NCI-H345 treated with DMSO at 0.1 percent for 48 hours (cell line): ENCODE data around the gene PLPP3.

Experiments used
- DNase-seq: peaks from one replicate; lab custom pipeline; 2025; ENCODE audit not compliant: unreplicated experiment; lab: John Stamatoyannopoulos, UW

Gene PLPP3

DNA sequence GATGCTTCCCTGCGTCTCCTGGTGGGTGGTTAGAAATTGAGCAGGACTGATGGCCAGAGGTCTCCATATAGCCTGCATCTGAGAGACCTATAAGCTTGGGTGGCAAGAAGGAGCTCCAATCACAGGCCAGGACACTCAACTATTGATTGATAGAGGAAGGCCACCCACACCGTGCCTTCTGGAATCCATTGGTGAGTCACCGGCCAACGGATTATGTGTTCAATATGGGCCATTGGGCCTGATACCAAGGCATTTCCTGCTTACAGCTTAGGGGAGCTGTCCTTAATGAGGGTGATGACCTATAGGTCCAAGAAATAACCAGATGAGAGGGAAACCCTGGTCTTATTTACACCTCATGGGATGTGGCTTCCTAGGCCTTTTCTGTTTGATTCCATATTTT, 115.1 kb downstream of the PLPP3 start:
- DNase-seq, result no peak

DNA sequence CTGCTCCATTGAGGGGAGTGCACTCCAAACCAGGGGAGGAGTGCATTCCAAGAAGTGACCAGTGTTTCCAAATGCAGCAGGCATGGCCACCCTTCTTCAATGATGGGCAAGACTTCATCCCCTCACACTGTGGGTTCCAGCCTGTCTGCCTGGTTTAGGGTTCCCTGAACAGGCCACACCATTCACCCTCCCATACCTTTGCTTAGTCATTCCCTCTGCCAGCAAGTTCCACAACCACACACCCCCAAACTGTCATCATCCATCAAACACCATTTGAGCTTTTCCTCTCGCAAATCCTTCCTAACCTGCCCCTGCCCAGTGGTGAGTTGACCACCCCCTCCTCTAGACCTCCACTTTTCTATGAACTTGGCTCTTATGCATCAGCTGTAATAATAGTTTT, 116.0 kb downstream of the PLPP3 start:
- DNase-seq, result no peak

DNA sequence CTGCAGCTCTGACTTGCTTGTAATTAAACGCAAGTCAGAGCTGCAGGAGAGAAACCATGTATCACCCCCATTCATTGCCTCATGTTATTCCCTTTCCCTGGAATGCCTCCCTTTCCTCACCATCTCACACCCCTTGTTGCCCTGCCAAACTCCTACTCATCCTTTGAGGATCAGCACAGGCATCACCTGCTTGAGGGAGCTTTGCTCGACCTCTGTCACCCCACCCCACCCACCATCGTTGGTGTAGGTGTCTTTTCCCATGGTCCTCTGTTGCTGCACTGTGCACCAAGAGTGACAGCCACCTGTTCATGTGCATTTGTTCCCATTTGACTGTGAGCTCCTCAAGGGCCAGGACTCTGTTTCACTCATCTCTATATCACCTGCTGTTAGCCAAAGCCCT, 117.2 kb downstream of the PLPP3 start:
- no peak for DNase-seq

DNA sequence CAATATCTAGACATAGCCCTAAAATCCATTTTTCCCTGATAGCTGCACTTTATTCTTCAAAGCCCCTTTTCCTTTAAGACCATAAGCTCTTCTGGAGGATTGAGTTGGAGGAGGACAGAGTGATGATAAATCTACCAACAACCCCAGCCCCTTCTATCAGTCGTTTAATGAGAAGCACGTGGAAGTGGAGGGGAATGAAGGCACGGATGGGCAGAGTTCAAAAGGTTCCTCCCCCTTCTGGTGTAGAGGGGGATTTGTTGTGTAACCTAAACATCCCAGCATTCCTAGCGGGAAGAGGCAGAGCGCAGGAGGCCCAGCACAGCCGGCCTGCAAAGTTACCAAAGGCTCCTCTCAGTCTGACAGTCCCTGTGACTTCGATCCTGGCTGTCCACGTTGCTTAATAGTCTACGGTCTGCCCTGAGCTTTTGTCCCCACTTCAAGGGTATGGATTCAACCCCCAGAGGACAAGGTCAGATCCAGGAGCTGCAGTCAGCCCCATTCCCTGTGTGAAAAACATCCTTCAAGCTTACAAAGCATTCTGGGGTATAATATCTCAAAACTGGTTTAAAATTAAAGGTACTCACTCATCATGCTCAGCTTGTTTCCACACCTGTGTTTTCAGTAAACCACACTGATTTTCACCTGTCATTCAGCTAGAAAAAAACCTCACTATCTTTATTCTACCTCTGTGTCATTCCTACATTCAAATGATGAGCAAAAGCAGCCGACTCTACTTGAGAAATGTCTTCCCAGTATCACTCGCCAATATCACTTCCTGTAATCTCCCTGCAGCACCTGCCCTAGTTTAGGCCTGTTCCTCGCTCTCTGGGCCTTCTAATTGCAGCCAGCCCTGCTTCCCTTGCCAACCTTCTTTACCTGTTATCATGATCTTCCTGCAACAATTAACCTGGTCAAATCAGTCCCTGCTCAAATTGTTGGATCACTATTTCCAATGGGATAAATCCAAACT, 117.9 kb downstream of the PLPP3 start:
- DNase-seq, result no peak

DNA sequence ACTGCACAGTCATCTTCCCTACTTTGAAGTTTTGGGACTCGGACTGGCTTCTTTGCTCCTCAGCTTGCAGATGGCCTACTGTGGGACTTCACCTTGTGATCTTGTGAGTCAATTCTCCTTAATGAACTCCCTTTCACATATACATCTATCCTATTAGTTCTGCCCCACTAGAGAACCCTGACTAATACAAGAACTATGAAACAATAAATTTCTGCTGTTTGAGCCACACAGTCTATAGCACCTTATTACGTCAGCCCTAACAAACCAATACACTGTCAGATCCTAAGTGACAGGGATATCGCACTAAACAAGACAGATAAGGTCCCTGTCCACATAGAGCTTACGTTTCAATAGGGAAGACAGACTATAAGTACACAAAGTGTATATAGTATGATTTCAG, 120.1 kb downstream of the PLPP3 start:
- DNase-seq, result no peak

DNA sequence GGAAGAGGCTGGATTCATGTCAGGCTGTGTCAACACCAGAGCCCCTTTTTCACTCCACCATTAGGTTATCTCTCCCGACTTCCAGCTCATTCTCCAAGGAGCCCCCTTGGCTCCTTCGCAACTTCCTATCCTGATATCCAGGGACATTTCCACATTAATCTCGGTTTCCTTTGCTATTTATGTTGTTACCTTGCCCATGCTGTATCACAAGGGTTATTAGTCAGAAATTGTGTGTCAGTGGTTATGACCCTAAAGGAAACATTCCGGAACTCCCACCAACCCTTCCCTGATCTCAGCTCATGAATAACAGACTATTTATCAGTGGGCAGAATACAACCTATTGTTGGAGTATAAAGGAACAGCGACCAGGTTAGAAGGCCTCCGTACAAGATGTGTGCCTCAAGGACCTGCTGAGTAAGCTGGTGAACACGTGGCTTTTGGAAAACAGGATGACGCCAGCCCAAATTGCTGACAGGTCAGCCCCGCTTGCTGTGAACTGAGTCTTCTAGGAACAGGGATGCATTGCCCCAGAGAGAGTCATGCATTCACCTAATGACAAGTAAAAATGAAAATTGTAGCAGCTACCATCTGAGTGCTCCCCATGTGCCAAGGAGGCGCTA, 121.5 kb downstream of the PLPP3 start:
- DNase-seq, result no peak

DNA sequence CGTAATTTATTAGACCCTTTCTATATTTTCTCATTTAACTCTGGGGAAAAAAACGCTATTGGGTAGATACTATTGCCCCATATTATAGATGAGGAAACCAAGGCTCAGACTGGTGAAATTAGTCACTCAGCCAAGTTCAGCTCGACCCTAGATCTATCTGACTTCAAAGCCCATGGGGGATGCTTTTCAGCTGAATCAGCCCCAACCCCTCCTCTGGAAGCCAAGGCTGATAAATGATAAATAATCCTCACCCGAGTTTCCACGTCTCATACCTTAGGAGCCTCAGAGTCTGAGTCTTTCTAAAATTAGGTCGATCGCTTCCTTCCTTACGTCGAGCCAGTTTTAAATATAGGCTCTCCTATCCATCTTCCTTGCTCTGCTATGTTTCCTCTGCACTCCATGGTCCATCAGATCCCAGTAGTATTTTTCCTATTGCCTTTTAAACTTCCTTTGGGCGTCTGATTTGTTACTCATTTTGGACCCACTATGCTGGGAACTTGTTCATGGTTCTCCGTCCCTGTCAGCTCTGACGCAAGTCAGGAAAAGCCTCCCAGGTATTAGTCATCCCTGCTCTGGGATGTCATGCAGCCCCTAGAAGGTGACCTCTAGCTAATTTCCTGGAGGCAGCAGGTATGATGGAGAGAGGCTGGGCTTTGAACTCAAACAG, 122.8 kb downstream of the PLPP3 start:
- no peak for DNase-seq

DNA sequence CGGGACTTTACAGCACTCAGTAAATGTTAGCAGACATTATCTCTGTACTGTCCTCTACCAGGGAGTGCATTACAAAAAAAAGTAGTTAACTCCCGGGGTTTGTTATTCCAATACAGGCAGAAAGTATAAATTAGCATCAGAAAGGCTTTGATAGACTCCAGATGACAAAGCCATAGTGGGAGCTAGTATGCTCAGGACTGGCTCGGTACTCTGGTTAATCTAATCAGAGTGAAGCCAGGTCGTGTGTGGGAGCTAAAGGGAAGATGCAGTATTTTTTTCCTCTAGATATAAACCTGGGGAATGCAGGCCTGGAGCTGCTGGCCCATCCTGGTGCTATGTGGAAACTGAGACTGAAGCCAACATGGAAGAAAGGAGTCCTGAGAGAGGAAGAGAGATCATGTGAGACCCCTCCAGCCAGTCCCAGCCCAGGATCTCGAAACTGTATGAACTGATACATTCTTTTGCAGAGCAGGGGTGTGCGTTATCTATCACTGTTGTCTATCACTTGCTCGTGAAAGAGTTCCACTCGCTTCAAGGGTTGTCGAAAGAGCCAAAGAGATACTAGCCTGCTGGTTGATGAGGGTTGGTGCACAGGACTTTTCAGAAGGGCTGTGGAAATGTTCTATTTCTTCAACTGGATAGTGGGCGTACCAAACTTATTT, 125.8 kb downstream of the PLPP3 start:
- no peak for DNase-seq

DNA sequence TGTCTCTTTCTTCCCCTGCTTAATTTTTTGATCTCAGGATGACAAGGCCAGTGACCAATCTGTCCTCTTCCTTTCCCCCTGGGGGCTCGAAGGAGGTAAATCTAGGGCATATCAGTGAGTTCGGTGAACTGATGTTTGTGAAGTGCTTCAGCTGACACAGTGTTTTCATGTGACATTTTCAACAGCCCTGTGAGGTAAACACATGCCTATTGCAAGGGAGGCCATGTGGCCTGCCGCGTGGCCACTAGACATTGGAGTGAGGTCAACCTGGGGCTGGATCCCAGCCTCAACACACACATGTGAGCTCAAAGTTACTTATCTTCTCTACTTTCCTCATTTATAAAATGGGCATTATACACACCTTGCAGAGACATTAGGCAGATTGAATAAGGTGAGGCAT, 126.3 kb downstream of the PLPP3 start:
- no peak for DNase-seq

DNA sequence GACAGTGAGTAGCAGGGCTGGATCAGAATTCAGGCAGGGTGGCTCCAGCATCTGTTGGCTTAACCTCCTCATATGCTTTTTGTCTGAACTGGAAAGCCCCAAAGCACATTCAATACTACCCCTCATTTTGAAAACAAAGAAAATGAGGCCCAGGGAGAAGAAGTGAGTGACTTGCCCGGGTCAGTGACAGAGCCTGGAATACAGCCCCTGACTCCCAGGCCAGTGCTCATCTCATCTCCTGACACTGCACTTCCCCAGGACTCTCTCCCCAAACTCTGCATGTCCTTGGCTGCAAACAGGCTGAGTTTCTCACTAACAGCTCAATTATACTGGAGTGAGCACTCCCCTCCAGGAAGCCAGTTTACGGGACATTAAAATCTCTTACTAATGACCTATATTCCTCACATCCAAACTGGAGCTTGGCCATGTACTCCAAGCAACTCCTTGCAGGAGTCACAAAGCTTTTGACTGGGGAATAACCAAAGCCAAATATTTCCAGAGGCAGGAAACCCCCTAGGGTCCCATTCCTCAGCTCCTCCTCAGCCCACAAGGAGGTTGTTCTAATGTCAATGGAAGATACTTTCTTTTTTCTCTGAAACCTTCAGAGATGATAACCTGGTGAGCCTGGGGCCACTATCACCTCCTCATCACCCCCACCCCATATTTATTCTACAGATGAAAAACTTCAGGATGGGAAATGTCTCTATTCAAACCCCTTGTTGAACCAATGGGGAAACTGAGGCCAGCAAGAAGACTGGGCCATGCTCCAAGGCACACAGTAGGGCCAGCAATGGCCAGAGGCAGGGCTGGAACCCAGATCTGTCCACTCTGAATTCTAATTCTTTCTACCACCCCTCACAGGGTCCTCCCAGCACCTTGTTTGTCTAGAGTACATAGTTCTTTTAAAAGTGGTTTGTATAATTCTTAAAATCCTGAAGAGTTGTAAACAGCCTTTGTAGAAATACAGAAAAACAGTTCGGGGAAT, 127.0 kb downstream of the PLPP3 start:
- no peak for DNase-seq

DNA sequence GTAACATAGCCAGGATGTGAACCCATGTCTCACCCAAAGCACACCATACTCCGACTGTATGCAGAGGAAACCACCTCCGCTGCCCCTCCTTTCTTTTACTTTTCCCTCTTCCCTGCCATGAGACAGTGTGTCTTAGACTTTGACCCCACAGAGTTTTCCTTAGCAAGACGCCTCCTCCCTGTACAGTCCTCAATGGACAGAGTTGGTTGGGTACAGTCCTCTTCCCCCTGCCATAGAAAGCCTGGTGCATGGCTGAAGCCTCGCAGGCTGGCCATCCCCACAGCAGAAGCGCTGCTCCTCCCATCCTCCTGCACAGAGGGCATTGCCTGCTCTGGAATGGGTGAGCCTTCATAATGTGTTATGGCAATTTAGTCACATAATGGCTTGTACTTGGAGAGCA, 127.9 kb downstream of the PLPP3 start:
- no peak for DNase-seq

DNA sequence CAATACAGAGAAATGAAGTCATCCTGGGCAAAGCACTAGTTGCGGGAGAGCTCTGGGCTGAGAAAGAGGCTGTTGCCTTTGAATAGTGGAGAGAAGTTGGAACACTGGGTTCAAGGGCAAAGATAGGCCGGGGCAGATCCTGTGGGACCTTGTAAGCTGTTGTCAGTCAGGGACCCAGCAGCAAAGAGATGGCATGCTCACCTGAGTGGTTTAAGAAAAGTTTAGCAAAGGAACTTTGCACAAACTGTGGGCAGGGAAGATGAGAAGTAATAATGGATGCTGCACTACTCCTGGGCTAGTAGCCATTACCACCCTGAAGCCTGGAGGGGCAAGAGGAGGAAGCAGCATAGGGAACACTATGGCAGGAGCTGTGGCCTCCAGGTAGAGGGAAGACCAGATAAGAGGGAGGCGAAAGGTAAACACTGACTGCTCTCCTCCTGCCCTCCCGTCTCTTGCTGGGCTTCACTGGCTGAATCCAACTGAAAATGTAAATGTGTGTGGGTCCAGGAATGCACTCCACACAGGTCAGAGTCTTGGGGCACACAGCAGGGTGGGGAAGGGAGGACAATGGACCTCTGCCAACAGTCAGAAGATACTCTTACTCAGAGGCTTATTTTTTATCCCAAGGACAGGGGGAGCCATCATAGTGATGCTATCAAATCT, 129.2 kb downstream of the PLPP3 start:
- DNase-seq, result no peak

DNA sequence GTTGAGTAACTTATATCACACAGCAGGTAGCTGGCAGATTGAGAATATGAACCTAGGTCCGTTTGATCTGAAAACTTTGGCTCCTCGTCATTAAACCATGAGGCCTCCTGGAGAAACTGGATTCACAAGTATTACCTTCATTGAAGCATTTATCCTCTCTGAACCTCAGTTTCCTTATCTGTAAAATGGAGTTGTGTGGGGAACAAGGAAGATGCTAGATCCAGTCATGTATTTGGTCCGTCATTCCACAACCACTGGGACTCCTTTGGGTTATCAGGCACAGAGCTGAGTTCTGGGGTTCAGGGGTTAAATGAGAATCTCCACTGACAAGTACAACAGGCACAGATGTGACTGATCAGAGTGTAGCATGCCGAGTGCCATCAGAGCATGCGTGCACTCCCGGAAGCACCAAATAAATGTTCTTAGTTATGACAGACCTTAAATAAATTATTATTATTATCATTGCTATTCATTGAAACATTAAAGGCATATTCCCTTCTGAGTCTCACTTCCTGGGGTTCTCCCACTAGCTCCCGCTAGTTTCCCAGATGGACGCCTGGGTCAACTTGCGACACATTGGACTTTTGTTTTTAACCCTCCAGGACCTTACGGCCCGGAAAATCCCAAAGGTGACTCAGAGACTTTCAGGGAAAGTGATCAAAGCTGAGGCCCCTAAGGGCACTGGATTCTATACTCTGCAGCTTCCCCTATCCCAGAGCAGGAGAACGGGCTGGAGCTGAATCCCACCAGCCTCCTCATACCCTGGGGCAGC, 130.6 kb downstream of the PLPP3 start:
- DNase-seq, result no peak

DNA sequence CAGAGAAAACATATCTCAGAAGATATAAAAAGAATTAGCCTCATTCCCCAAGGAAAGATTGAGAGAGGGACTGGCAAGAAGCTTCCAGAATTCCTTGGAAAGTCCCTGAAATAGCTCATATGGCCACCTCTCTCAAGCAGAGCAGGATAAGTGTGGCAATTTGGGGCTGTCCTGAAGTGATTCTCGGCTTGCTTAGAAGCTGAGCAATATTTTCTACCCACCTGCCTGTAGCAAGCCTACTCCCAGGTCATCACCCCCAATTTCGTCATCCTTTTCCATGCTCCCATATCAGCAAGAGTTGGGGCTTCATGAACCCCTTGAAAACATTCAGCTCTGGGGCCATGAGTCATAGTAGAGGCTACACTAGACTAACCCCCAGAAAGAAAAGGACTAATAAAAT, 131.5 kb downstream of the PLPP3 start:
- no peak for DNase-seq

DNA sequence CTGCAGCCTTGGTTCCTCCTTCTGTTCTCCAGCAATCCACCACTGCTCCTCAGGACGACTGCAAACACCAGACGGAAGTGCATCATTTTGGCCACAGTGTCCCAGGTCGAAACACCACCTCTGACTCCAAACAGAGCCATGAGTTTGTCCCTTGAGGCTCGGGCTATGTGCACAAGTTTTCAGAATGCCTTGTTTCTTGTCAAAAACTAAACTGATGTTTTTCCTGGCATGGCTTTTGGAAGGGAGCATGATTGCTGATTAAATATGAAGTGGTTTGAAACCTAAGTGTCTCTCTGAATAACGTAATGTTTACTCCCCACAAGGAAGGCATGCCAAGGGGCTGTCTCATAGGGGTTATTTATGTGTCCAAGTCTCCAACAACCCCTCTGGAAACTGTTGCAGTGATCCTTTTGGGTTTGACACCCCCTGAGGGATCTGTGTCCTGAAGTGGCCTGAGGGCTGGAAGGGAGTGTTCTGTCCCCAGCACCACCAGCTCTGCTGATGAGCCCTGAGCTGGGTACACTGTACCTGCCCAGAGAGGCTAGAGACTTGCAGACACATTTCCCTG, 132.7 kb downstream of the PLPP3 start:
- DNase-seq, result no peak

DNA sequence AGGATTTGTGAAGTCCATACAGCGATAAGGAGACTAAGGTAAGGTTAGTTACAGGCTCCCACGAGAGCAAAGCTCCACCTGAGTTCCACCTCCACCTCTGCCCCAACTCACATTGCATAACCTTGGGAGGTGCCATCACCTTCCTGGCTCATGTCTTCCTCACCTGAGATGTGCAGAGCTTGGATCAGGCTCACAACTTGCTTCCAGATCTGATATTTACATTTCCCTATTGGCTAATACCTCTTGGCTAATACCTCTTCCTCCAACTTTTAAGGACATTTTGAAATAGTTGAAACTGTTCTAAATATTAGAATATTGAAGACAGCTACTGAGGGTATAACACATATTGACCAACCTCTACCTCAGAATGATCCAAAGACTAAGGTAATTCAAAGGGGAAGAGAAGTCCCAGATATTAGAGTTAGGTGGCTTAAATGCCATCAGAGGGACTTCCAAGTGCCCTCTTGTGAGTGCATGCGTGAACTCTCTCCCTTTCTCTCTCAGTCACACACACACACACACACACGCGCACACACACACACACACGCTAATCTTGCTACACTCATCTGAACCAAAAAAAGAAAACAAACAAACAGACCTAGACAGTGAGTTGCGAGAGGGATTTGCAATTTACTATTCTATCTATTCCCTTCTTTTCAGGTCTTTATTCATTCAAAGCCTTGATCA, 134.3 kb downstream of the PLPP3 start:
- no peak for DNase-seq
